Measurements from ENCODE around the gene GPS1.

- TF ChIP-seq POLR2A (IDR thresholded peaks at IDR 0.05) (no peak), CTCF (IDR thresholded peaks at IDR 0.05) (no peak), EP300 (IDR thresholded peaks at IDR 0.05) (no peak)
Measured at GRCh38 chr17:82083009-82083408, 31.3 kb downstream of the GPS1 start.
